K562 (cell line): ENCODE data around the gene SASH3.

Experiments
- ARID2 ChIP-seq: fragments of 450-650 bp; IDR thresholded peaks from 2 replicates; pipeline ENCODE4 v1.6.1; 2017; ENCODE audit warnings: antibody characterized with exemption, mild to moderate bottlenecking
- BACH1 ChIP-seq: fragments of 200-800 bp; sonication (Bioruptor generic); IDR thresholded peaks from 2 replicates; pipeline ENCODE4 v1.6.1; 2016; ENCODE audit warnings: missing genetic modification characterization, missing compliant biosample characterization
- CBX2 ChIP-seq: fragments of 200-600 bp; sonication (generic); IDR thresholded peaks from one replicate; pipeline ENCODE4 v1.6.1; 2012; ENCODE audit warnings: mild to moderate bottlenecking, low read length, inconsistent platforms; ENCODE audit not compliant: insufficient read depth, poor library complexity, severe bottlenecking
- NR3C1 ChIP-seq: sonication (generic); formaldehyde crosslinking; IDR thresholded peaks from 2 replicates; pipeline ENCODE4 v1.8.1; 2022; ENCODE audit warnings: missing genetic modification reagents
- POLR2A ChIP-seq: fragments of 450-650 bp; conservative IDR thresholded peaks from 2 replicates; pipeline ENCODE4 v1.6.1; 2016
- SMC3 ChIP-seq: conservative IDR thresholded peaks from 2 replicates; pipeline ENCODE4 v1.6.1; 2011; ENCODE audit warnings: low read depth, low read length, improper control_type of control experiment; ENCODE audit not compliant: insufficient read depth
- ZBED1 ChIP-seq: IDR thresholded peaks from 2 replicates; pipeline ENCODE4 v1.6.1; 2014
- TF ChIP-seq, protein P1 (sequence below): fragments of 150-350 bp; conservative IDR thresholded peaks from 2 replicates; pipeline ENCODE4 v1.6.1; 2014; ENCODE audit warnings: low read length
- TF ChIP-seq, protein P2 (sequence below): sonication (generic); formaldehyde crosslinking; IDR thresholded peaks from 2 replicates; pipeline ENCODE4 v1.8.0; 2023; ENCODE audit warnings: mild to moderate bottlenecking, missing genetic modification reagents
- TF ChIP-seq, protein P3 (sequence below): sonication (generic); formaldehyde crosslinking; IDR thresholded peaks from 2 replicates; pipeline ENCODE4 v1.9.0; 2022; ENCODE audit warnings: mild to moderate bottlenecking, missing genetic modification reagents
- TF ChIP-seq, protein P4 (sequence below), 3 experiments: IDR thresholded peaks in 2 of 3; conservative IDR thresholded peaks in 1 of 3; 2 replicates each; pipeline ENCODE4 v1.5.1; 2011 to 2012; ENCODE audit warnings: low read length in 3 of 3, mild to moderate bottlenecking in 3 of 3, control low read depth in 2 of 3, improper control_type of control experiment in 1 of 3, inconsistent platforms in 1 of 3, low read depth in 1 of 3, mixed read lengths in 1 of 3, moderate library complexity in 1 of 3; ENCODE audit not compliant: insufficient read depth in 2 of 3
- TF ChIP-seq, protein P5 (sequence below), 2 experiments: fragments of 450-650 bp in 1 of 2; sonication (generic) in 1 of 2; formaldehyde crosslinking; conservative IDR thresholded peaks; 2 replicates each; pipeline versions ENCODE4 v1.4.0 to v1.8.1; 2020 to 2022; ENCODE audit warnings: mild to moderate bottlenecking in 1 of 2, missing genetic modification reagents in 1 of 2
- TF ChIP-seq, protein P6 (sequence below): fragments of 450-650 bp; IDR thresholded peaks from 2 replicates; pipeline ENCODE4 v1.6.1; 2016; ENCODE audit warnings: borderline replicate concordance

DNA sequence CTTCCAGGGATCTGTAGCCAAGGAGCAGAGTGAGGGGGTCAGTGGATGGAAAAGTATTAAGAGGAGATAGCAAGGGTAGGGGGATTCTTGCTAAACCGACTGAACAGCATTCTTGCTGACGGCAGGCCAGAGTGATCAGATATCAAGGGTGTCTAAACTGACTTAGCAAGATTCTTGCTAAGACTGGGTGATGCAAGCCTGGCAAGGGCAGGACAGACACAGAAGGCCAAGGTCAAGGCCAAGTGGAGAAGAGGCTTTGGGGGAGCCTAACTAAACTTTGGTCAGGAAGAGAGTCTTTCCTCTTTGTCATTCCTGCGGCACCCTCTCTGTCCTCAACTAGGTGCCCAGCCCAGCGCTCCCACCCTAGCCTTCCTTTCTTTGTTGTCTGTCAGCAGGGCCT, 40.2 kb upstream of the SASH3 start:
- TF ChIP-seq, protein P1, sequence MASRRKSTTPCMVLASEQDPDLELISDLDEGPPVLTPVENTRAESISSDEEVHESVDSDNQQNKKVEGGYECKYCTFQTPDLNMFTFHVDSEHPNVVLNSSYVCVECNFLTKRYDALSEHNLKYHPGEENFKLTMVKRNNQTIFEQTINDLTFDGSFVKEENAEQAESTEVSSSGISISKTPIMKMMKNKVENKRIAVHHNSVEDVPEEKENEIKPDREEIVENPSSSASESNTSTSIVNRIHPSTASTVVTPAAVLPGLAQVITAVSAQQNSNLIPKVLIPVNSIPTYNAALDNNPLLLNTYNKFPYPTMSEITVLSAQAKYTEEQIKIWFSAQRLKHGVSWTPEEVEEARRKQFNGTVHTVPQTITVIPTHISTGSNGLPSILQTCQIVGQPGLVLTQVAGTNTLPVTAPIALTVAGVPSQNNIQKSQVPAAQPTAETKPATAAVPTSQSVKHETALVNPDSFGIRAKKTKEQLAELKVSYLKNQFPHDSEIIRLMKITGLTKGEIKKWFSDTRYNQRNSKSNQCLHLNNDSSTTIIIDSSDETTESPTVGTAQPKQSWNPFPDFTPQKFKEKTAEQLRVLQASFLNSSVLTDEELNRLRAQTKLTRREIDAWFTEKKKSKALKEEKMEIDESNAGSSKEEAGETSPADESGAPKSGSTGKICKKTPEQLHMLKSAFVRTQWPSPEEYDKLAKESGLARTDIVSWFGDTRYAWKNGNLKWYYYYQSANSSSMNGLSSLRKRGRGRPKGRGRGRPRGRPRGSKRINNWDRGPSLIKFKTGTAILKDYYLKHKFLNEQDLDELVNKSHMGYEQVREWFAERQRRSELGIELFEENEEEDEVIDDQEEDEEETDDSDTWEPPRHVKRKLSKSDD = no peak
- TF ChIP-seq ZBED1 = no peak
- TF ChIP-seq, protein P2, sequence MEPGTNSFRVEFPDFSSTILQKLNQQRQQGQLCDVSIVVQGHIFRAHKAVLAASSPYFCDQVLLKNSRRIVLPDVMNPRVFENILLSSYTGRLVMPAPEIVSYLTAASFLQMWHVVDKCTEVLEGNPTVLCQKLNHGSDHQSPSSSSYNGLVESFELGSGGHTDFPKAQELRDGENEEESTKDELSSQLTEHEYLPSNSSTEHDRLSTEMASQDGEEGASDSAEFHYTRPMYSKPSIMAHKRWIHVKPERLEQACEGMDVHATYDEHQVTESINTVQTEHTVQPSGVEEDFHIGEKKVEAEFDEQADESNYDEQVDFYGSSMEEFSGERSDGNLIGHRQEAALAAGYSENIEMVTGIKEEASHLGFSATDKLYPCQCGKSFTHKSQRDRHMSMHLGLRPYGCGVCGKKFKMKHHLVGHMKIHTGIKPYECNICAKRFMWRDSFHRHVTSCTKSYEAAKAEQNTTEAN (CRISPR knock-in tag) = no peak
- TF ChIP-seq, protein P3, sequence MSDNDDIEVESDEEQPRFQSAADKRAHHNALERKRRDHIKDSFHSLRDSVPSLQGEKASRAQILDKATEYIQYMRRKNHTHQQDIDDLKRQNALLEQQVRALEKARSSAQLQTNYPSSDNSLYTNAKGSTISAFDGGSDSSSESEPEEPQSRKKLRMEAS (CRISPR knock-in tag) = no peak
- TF ChIP-seq NR3C1 = no peak
- TF ChIP-seq, protein P4, sequence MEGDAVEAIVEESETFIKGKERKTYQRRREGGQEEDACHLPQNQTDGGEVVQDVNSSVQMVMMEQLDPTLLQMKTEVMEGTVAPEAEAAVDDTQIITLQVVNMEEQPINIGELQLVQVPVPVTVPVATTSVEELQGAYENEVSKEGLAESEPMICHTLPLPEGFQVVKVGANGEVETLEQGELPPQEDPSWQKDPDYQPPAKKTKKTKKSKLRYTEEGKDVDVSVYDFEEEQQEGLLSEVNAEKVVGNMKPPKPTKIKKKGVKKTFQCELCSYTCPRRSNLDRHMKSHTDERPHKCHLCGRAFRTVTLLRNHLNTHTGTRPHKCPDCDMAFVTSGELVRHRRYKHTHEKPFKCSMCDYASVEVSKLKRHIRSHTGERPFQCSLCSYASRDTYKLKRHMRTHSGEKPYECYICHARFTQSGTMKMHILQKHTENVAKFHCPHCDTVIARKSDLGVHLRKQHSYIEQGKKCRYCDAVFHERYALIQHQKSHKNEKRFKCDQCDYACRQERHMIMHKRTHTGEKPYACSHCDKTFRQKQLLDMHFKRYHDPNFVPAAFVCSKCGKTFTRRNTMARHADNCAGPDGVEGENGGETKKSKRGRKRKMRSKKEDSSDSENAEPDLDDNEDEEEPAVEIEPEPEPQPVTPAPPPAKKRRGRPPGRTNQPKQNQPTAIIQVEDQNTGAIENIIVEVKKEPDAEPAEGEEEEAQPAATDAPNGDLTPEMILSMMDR (IDR thresholded peaks at IDR 0.05 in 2 of 3, conservative IDR thresholded peaks at IDR 0.05 in 1 of 3; ENCODE audit: insufficient read depth in 2 of 3, low read depth in 1 of 3, low read length in 3 of 3) = no peak
- TF ChIP-seq, protein P5, sequence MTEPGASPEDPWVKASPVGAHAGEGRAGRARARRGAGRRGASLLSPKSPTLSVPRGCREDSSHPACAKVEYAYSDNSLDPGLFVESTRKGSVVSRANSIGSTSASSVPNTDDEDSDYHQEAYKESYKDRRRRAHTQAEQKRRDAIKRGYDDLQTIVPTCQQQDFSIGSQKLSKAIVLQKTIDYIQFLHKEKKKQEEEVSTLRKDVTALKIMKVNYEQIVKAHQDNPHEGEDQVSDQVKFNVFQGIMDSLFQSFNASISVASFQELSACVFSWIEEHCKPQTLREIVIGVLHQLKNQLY (CRISPR knock-in tag; conservative IDR thresholded peaks at IDR 0.05) = no peak
- TF ChIP-seq POLR2A = no peak
- no peak for TF ChIP-seq ARID2
- TF ChIP-seq BACH1 (tag) = no peak
- TF ChIP-seq CBX2 = no peak
- TF ChIP-seq SMC3 = no peak
- TF ChIP-seq, protein P6, sequence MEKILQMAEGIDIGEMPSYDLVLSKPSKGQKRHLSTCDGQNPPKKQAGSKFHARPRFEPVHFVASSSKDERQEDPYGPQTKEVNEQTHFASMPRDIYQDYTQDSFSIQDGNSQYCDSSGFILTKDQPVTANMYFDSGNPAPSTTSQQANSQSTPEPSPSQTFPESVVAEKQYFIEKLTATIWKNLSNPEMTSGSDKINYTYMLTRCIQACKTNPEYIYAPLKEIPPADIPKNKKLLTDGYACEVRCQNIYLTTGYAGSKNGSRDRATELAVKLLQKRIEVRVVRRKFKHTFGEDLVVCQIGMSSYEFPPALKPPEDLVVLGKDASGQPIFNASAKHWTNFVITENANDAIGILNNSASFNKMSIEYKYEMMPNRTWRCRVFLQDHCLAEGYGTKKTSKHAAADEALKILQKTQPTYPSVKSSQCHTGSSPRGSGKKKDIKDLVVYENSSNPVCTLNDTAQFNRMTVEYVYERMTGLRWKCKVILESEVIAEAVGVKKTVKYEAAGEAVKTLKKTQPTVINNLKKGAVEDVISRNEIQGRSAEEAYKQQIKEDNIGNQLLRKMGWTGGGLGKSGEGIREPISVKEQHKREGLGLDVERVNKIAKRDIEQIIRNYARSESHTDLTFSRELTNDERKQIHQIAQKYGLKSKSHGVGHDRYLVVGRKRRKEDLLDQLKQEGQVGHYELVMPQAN = no peak
